HFFc6 (cell line): Measurements from ENCODE around the gene GNG7. TPM values are rescaled to one million over a fixed set of nuclear protein-coding genes. Genes with fewer than 3 reads are reported as not detected.
A peak's percentile ranks its signal among the peaks of the same experiment; 100 is the strongest.

Experiments
- DNase-seq: peaks from one replicate; pipeline ENCODE4 v3.0.0-alpha.2; 2018
- H3K27ac Mint-ChIP-seq: 2 replicates; pipeline ENCODE4 v1.8.0; 2020; ENCODE audit warnings: mild to moderate bottlenecking, mixed read lengths
- H3K27me3 Mint-ChIP-seq: 2 replicates; pipeline ENCODE4 v1.8.0; 2021; ENCODE audit warnings: mild to moderate bottlenecking, moderate library complexity, mixed read lengths; ENCODE audit not compliant: insufficient read depth
- H3K36me3 Mint-ChIP-seq: 2 replicates; pipeline ENCODE4 v1.8.0; 2021; ENCODE audit warnings: low read depth, mixed read lengths
- H3K4me1 Mint-ChIP-seq: 2 replicates; pipeline ENCODE4 v1.8.0; 2020; ENCODE audit warnings: low read depth, mixed read lengths
- H3K4me3 Mint-ChIP-seq: 2 replicates; pipeline ENCODE4 v1.8.0; 2020; ENCODE audit warnings: mild to moderate bottlenecking, moderate library complexity, mixed read lengths
- H3K9me3 Mint-ChIP-seq: 2 replicates; pipeline ENCODE4 v1.8.0; 2020; ENCODE audit warnings: mild to moderate bottlenecking, mixed read lengths
- total RNA-seq, 6 experiments: library from RNA; stranded (reverse); fragmentation: NEBNext Ultra II Directional; extraction: Animal tissue kit (Norgen Biotek cat#: 25700); gene quantifications; 2 replicates in 1 of 6; 3 replicates in 5 of 6; pipeline ENCODE4 v1.2.3, GENCODE V29; 2021
- TF ChIP-seq, protein P1 (sequence below): fragments of 200-600 bp; sonication (generic); IDR thresholded peaks from 2 replicates; pipeline ENCODE4 v1.5.0; 2021; ENCODE audit warnings: antibody characterized with exemption, mild to moderate bottlenecking

GNG7 gene
- total RNA-seq, 6 experiments from 2014 or later = 0.09 to 0.29 (median 0.11) TPM; not detected in 1

DNA sequence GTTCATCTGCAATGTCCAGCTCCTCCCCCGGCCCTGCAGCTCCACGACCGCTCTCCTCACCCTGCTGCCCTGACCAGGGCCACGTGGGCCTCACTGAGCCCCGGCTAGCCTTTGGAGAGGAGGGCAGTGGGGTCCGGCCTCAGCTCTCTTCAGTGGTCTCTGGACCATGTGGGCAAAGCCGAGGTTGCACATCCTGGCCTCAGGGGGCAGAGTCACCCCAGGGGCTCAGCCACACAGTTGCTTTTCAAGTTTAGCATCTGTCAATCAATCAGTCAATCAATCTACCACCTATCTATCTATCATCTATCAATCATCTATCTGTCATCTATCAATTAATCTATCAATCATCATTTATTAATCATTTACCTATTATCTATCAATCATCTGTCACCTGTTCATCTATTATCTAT lies 21.7 kb upstream of the GNG7 start:
- H3K4me1 Mint-ChIP-seq = peaks cover 26% of the 10 kb centered on the region
- no peaks in the 10 kb centered on the region for H3K36me3 Mint-ChIP-seq
- peaks cover 4% of the 10 kb centered on the region for H3K27me3 Mint-ChIP-seq
- H3K9me3 Mint-ChIP-seq = no peaks in the 10 kb centered on the region
- H3K4me3 Mint-ChIP-seq = no peak overlapping the region; the same call in 1 of the 2 replicates
- peak overlapping the region; percentile 81 for H3K27ac Mint-ChIP-seq
- no peak for DNase-seq
- TF ChIP-seq, protein P1, sequence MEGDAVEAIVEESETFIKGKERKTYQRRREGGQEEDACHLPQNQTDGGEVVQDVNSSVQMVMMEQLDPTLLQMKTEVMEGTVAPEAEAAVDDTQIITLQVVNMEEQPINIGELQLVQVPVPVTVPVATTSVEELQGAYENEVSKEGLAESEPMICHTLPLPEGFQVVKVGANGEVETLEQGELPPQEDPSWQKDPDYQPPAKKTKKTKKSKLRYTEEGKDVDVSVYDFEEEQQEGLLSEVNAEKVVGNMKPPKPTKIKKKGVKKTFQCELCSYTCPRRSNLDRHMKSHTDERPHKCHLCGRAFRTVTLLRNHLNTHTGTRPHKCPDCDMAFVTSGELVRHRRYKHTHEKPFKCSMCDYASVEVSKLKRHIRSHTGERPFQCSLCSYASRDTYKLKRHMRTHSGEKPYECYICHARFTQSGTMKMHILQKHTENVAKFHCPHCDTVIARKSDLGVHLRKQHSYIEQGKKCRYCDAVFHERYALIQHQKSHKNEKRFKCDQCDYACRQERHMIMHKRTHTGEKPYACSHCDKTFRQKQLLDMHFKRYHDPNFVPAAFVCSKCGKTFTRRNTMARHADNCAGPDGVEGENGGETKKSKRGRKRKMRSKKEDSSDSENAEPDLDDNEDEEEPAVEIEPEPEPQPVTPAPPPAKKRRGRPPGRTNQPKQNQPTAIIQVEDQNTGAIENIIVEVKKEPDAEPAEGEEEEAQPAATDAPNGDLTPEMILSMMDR = peak; percentile 39; the same call in 1 of the 2 replicates

DNA sequence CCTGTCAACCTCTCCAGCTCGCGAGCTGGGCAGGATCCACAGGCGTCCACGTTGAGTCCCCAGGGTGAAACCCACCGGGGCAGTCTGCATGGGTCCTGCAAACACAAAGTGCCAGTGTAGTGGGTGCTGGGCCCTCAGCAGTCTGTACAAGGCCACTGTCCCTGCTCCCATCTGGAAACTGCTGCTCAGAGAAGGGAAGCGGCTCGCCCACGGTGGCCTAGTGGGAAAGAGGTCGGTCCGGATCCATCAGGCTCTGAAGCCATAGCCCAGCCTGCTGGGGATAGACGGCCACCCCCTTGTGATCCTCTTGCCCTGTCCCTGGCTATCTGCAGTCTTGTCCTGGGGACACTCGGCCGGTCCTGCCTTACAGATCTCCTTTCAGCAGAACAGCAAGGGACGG lies 21.3 kb upstream of the GNG7 start:
- DNase-seq = no peak
- TF ChIP-seq, protein P1 = no peak
- H3K27me3 Mint-ChIP-seq = peaks cover 4% of the 10 kb centered on the region
- H3K27ac Mint-ChIP-seq = peak overlapping the region; percentile 81
- no peaks in the 10 kb centered on the region for H3K36me3 Mint-ChIP-seq
- no peak overlapping the region for H3K4me3 Mint-ChIP-seq
- no peaks in the 10 kb centered on the region for H3K9me3 Mint-ChIP-seq
- H3K4me1 Mint-ChIP-seq = peaks cover 26% of the 10 kb centered on the region

DNA sequence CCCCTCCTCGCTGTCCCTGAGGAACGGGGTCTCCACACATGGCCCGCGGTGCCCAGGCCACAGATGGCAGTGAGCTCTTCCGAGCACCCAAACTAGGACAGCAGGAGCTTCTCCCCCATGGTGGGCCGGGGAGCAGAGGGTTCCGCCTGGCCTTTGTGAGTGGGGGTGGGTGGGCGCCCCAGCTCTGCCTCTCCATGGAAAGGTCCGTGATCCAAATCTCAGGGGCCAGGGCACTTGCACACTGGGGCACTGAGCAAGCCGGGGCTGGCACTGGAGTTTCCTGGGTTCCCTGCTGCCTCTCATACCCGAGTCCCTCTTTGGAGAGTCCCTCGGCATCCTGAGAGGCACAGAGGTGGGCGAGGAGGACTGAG lies 20.8 kb upstream of the GNG7 start:
- H3K4me3 Mint-ChIP-seq = peak overlapping the region; percentile 20; the same call in 1 of the 2 replicates
- no peaks in the 10 kb centered on the region for H3K36me3 Mint-ChIP-seq
- TF ChIP-seq, protein P1 = no peak
- peaks cover 26% of the 10 kb centered on the region for H3K4me1 Mint-ChIP-seq
- DNase-seq = no peak
- no peaks in the 10 kb centered on the region for H3K9me3 Mint-ChIP-seq
- peaks cover 4% of the 10 kb centered on the region for H3K27me3 Mint-ChIP-seq
- H3K27ac Mint-ChIP-seq = peak overlapping the region; percentile 81

DNA sequence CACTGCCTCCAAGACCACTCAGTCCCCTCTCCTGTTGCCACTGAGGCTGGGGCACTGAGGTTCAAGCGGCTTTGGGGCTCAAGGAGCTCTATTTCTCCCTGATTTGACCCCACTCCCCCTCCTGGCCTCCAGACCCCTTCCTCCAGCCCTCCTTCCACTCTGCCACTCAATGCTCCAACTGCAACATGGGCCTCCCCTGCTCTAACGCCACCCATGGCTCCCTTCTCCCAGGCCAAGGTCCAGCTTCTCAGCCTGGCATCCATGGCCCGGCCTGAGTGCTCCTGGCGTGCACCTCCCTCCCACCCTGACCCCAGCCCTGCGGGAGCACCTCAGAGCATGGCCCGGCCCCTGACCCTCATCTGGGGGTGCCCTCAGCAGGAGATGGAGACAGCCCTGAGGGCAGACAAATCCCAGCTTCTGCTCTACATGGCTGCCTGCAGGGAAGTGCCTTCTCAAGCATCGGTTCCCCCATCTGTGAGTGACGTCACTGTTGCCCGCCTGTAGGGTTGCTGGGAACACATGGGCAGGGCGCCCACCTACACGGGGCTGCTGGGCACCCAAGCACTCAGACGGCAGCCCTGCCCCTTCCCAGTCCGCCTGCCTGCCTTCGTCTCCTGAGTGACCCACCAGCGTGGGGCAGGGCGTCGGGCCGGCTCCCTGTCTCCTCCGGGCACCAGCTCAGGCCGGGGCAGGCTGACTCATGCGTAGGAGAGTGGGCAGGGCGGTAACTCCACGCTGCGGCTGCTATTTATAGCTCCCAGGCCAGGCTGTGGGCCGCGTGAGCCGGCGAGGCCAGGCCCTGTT lies 20.2 kb upstream of the GNG7 start:
- TF ChIP-seq, protein P1 = no peak
- Mint-ChIP-seq H3K9me3 (no peaks in the 10 kb centered on the region), H3K36me3 (no peaks in the 10 kb centered on the region), H3K27ac (peak overlapping the region; percentile 81), H3K27me3 (peaks cover 4% of the 10 kb centered on the region), H3K4me3 (peak overlapping the region; percentile 43; the same call in 1 of the 2 replicates), H3K4me1 (peaks cover 26% of the 10 kb centered on the region)
- DNase-seq = peak; percentile 87

DNA sequence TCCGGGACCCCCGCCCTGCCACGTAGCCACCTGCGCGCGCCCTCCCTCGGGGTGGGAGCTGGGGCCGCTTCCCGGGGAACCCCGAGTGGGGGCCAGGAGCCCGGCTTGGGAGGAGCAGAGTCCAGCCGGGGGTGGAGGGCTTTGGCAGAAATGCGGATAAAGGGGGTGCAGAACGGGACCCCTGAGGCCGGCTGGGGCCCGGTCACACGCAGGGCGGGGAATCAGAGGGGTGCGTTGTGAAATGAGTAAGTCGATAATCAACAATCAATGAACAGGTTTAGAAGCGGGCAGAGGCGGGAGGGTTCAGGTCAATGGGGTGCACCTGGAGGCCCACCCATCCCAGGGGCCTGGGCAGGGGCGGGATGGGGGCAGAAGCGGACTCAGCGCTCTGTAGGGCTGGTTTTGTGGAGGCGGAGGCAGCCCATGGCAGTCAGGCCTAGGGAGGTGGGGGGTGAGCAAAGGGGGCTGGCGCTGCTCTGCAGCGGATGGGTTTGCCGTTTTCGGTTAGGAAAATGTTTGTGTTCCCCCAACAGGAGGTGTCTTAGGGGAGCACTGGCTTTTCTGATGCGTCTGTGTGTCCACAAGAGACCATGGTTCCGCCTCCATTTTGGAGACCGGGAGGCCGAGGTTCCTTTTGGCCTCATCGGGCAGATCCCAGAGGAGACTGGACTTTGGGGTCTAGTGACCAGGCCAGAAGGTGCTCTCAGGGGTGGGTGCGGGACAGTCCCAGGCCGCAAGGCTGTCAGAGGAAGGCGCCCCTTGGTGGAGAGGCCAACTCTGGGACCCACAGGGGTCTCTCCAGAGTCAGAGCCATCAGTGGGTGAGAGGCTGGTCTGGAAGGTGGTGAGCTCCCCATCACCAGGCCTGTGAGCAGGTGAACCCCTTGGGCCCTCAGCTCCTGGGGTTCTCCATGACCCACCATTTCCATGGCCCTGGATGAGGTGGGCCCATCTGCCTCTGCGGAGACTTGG lies 19.4 kb upstream of the GNG7 start:
- DNase-seq = no peak
- Mint-ChIP-seq H3K36me3 (no peaks in the 10 kb centered on the region), H3K4me1 (peaks cover 26% of the 10 kb centered on the region), H3K27me3 (peaks cover 4% of the 10 kb centered on the region), H3K9me3 (no peaks in the 10 kb centered on the region), H3K27ac (peak overlapping the region; percentile 7; the same call in 1 of the 2 replicates), H3K4me3 (peak overlapping the region; percentile 71)
- TF ChIP-seq, protein P1 = no peak
